22Rv1 (cell line): ENCODE measurements around the gene SMYD1.
"Not testable (repeated sequence)": the region's sequence is repeated elsewhere in the genome, so short reads cannot be mapped to it uniquely, and the experiment has no call there.

Experiments used
- H3K27ac ChIP-seq: fragments of 450-650 bp; 2 replicates; pipeline ENCODE4 v1.5.1; 2017
- CTCF ChIP-seq: fragments of 450-650 bp; IDR thresholded peaks from 2 replicates; pipeline ENCODE4 v1.5.1; 2017; ENCODE audit warnings: mild to moderate bottlenecking
- ZFX ChIP-seq: fragments of 450-650 bp; IDR thresholded peaks from 2 replicates; pipeline ENCODE4 v1.6.1; 2017; ENCODE audit warnings: antibody characterized with exemption, borderline replicate concordance

SMYD1 gene

GRCh38 chr2:88067598-88067997 lies at the start of gene SMYD1:
Gene SMYD1, plus strand, starts transcription at chr2:88067825. Its CDS starts 40 bp downstream, at chr2:88067865.
- TF ChIP-seq CTCF (no peak), ZFX (no peak)
- no peak within 1 kb of the TSS for H3K27ac ChIP-seq

DNA sequence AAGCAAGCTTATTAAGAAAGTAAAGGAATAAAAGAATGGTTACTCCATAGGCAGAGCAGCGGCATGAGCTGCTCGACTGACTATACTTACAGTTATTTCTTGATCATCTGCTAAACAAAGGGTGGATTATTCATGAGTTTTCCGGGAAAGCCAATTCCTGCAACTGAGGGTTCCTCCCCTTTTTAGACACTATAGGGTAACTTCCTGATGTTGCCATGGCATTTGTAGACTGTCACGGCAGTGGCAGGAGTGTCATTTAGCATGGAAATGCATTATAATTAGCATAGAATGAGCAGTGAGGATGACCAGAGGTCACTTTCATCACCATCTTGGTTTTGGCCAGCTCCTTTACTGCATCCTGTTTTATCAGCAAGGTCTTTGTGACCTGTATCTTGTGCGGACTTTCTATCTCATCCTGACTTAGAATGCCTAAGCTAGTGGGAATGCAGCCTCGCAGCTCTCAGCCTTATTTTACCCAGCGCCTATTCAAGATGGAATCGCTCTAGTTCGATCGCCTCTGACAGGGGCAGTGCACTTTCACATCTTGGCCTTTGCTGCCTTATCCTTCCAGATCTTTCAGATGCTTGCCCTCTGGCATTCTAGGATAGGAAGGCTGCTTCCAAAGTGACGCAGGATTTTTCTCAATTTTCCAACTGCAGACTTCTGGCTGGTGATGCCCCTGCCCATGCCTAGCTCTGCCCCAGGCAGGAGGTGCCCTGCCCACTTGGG lies 49.4 kb upstream of the SMYD1 start:
- not testable (repeated sequence) for H3K27ac ChIP-seq

DNA sequence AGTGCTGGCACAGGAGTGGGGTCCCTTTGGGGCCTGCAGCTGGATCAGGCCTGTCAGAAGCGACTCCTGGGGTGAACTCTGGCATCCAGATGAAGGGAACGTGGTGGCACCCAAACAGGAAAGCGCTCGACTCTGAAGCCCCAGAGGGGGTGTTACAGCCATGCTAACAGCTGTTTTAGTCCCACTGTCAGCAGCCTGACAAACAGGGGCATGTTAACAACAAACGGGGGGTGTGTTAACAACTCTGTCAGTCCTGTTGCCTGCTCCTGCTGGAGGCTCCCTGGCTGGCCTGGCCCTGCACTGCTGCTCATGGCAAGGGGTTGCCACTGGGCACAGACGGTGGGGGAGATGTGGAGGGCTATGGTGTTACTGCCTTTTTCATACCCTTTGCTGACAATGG lies 48.7 kb upstream of the SMYD1 start:
- TF ChIP-seq CTCF (no peak), ZFX (no peak)
- H3K27ac ChIP-seq, result no peak overlapping the region

DNA sequence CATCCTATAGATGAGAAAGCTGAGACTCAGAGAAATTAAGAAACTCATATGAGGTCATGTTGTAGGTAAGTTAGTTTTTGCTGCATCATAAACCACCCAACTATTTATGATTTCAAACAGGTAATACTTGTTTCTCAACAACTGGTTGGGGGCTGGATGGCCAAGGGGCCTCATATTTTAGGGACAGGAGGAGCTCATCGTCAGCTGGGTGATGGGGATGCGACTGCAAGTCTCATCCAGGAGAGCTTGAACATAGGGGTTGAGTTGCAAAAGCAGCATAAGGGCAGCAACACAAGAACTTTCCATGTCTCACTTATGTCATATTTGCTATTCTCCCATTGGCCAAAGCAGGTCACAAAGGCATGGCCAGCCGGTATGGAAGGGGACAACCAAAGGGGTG lies 47.6 kb upstream of the SMYD1 start:
- H3K27ac ChIP-seq, result no peak overlapping the region
- TF ChIP-seq ZFX (no peak), CTCF (no peak)

DNA sequence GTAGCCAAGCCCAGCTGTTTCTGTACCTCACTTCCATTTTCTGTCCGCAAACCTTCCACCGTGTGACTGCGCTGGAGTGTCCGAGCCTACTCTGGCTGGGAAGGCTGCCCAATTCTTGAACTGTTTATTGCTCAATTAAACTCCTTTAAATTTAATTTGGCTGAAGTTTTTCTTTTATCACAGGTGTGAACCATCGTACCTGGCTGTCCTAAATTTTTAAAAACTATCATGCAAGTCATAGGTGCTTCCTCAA lies 45.0 kb upstream of the SMYD1 start:
- H3K27ac ChIP-seq, result no peak overlapping the region
- no peak for TF ChIP-seq ZFX

- no peak overlapping the region for H3K27ac ChIP-seq
- TF ChIP-seq ZFX (no peak), CTCF (no peak)
Measured at GRCh38 chr2:88024509-88024908, 43.1 kb upstream of the SMYD1 start.

- TF ChIP-seq ZFX, result no peak
- no peak for TF ChIP-seq CTCF
- H3K27ac ChIP-seq, result no peak overlapping the region
Measured at GRCh38 chr2:88027697-88028389, 39.8 kb upstream of the SMYD1 start.

GRCh38 chr2:88028931-88029330 lies 38.7 kb upstream of the SMYD1 start:
- no peak for TF ChIP-seq CTCF
- H3K27ac ChIP-seq, result no peak overlapping the region
